Measurements from ENCODE around the gene ZNF496.

ZNF496 gene

GRCh38 chr1:247338723-247339275 is 7.1 kb upstream of the ZNF496 start:
- 95% methylated on average over 3 of the region's 3 CpGs for WGBS, 2 experiments
- Histone ChIP-seq H3K4me3 (ENCODE audit: insufficient read depth, low read depth, low read length) (no peak overlapping the region), H3K4me1 (ENCODE audit: control insufficient read depth, insufficient read depth, low read length) (peaks cover 24% of the 10 kb centered on the region), H3K9me3 (ENCODE audit: control insufficient read depth, low read length) (no peaks in the 10 kb centered on the region), H3K36me3 (ENCODE audit: control insufficient read depth, insufficient read depth, low read length) (no peaks in the 10 kb centered on the region), H3K27ac (ENCODE audit: insufficient read depth, low read depth, low read length, poor library complexity, severe bottlenecking) (no peak overlapping the region), H3K27me3 (ENCODE audit: control insufficient read depth, insufficient read depth, low read length, poor library complexity, severe bottlenecking) (no peaks in the 10 kb centered on the region)

- WGBS, 2 experiments, result 85 to 87% methylated on average over 11 of the region's 11 CpGs
- no peaks in the 10 kb centered on the region for H3K27me3 ChIP-seq (ENCODE audit: control insufficient read depth, insufficient read depth, low read length, poor library complexity, severe bottlenecking)
- H3K4me3 ChIP-seq (ENCODE audit: insufficient read depth, low read depth, low read length), result no peak overlapping the region
- H3K9me3 ChIP-seq (ENCODE audit: control insufficient read depth, low read length), result no peaks in the 10 kb centered on the region
- no peak overlapping the region for H3K27ac ChIP-seq (ENCODE audit: insufficient read depth, low read depth, low read length, poor library complexity, severe bottlenecking)
- no peaks in the 10 kb centered on the region for H3K36me3 ChIP-seq (ENCODE audit: control insufficient read depth, insufficient read depth, low read length)
- peaks cover 32% of the 10 kb centered on the region for H3K4me1 ChIP-seq (ENCODE audit: control insufficient read depth, insufficient read depth, low read length)
These were observed 6.3 kb upstream of the ZNF496 start for GRCh38 chr1:247337961-247338360.

GRCh38 chr1:247337250-247337746 is 5.6 kb upstream of the ZNF496 start:
- peaks cover 34% of the 10 kb centered on the region for H3K4me1 ChIP-seq (ENCODE audit: control insufficient read depth, insufficient read depth, low read length)
- WGBS, 2 experiments, result 89% methylated on average over 10 of the region's 10 CpGs

DNA sequence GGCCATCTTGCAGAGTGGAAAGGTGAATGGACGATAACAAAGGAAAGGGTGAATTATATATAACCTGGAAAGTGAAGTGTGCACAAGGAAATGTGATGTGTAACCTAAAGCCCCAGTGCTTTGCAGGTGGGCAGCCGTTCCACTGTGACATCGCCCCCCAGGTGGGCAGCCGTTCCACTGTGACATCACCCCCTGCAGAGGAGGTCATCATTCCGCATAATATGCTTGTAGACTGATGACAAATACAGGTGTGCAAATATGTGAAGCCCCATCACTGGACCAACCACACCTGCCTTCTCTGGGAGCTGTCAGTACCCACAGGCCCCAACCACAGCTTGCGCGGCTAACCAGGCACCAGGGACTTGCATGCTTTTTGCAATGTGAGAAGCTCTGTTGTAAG is 4.7 kb upstream of the ZNF496 start:
- no peaks in the 10 kb centered on the region for H3K9me3 ChIP-seq (ENCODE audit: control insufficient read depth, low read length)
- H3K4me1 ChIP-seq (ENCODE audit: control insufficient read depth, insufficient read depth, low read length), result peaks cover 34% of the 10 kb centered on the region
- WGBS, 2 experiments, result 88 to 91% methylated on average over 7 of the region's 7 CpGs
- H3K27ac ChIP-seq (ENCODE audit: insufficient read depth, low read depth, low read length, poor library complexity, severe bottlenecking), result no peak overlapping the region
- H3K36me3 ChIP-seq (ENCODE audit: control insufficient read depth, insufficient read depth, low read length), result no peaks in the 10 kb centered on the region
- H3K27me3 ChIP-seq (ENCODE audit: control insufficient read depth, insufficient read depth, low read length, poor library complexity, severe bottlenecking), result no peaks in the 10 kb centered on the region
- no peak overlapping the region for H3K4me3 ChIP-seq (ENCODE audit: insufficient read depth, low read depth, low read length)

More at GRCh38 chr1:247337250-247337746, 5.6 kb upstream of the ZNF496 start:
- no peaks in the 10 kb centered on the region for H3K9me3 ChIP-seq (ENCODE audit: control insufficient read depth, low read length)
- no peaks in the 10 kb centered on the region for H3K36me3 ChIP-seq (ENCODE audit: control insufficient read depth, insufficient read depth, low read length)
- no peak overlapping the region for H3K27ac ChIP-seq (ENCODE audit: insufficient read depth, low read depth, low read length, poor library complexity, severe bottlenecking)
- H3K27me3 ChIP-seq (ENCODE audit: control insufficient read depth, insufficient read depth, low read length, poor library complexity, severe bottlenecking), result no peaks in the 10 kb centered on the region
- no peak overlapping the region for H3K4me3 ChIP-seq (ENCODE audit: insufficient read depth, low read depth, low read length)

GRCh38 chr1:247335882-247336281 is 4.2 kb upstream of the ZNF496 start:
- Histone ChIP-seq H3K36me3 (ENCODE audit: control insufficient read depth, insufficient read depth, low read length) (no peaks in the 10 kb centered on the region), H3K27ac (ENCODE audit: insufficient read depth, low read depth, low read length, poor library complexity, severe bottlenecking) (no peak overlapping the region), H3K4me1 (ENCODE audit: control insufficient read depth, insufficient read depth, low read length) (peaks cover 34% of the 10 kb centered on the region), H3K4me3 (ENCODE audit: insufficient read depth, low read depth, low read length) (no peak overlapping the region), H3K9me3 (ENCODE audit: control insufficient read depth, low read length) (no peaks in the 10 kb centered on the region), H3K27me3 (ENCODE audit: control insufficient read depth, insufficient read depth, low read length, poor library complexity, severe bottlenecking) (no peaks in the 10 kb centered on the region)
- WGBS, 2 experiments, result 46 to 51% methylated on average over 11 of the region's 11 CpGs

GRCh38 chr1:247334378-247335133 is 2.9 kb upstream of the ZNF496 start:
- no peak overlapping the region for H3K27ac ChIP-seq (ENCODE audit: insufficient read depth, low read depth, low read length, poor library complexity, severe bottlenecking)
- peaks cover 34% of the 10 kb centered on the region for H3K4me1 ChIP-seq (ENCODE audit: control insufficient read depth, insufficient read depth, low read length)
- WGBS, 2 experiments, result 90 to 91% methylated on average over 11 of the region's 11 CpGs
- H3K4me3 ChIP-seq (ENCODE audit: insufficient read depth, low read depth, low read length), result no peak overlapping the region
- H3K36me3 ChIP-seq (ENCODE audit: control insufficient read depth, insufficient read depth, low read length), result no peaks in the 10 kb centered on the region
- H3K27me3 ChIP-seq (ENCODE audit: control insufficient read depth, insufficient read depth, low read length, poor library complexity, severe bottlenecking), result no peaks in the 10 kb centered on the region
- no peaks in the 10 kb centered on the region for H3K9me3 ChIP-seq (ENCODE audit: control insufficient read depth, low read length)

DNA sequence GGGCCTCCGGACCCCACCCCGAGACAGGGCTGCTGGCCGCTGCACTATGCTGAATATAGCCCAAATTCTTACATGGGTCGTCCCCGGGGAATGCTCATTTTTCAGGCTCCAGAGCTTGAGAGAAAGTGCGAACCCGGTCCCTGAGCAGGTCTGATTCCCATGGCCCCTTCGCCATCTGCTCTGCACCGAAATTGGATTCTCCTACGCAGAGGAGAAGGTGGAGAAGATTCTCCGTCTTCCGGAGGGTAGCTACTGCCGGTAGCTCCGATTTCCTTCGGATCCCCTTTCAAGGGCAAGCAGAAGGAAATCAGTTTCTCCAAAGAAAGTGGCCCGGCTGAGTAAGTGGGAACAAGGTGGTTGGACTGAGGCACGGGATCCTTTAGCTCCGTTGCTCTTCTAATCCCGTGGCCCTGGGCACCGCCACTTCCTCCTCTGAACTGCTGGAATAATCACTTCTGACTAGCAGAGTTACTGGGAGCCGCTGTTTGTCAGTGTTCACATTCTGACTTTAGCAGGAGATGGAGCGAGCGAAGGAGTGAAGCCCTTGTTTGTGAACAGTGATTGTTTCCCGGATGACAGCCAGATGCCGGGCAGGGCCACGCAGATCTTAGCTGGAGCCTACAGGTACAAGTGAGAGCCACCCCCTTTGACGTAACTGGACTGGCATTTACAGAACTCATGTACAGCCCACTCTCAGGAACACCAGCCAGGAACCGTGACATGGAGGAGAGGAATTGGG is 1.1 kb upstream of the ZNF496 start:
- H3K36me3 ChIP-seq (ENCODE audit: control insufficient read depth, insufficient read depth, low read length), result peaks cover 6% of the 10 kb centered on the region
- H3K4me1 ChIP-seq (ENCODE audit: control insufficient read depth, insufficient read depth, low read length), result peaks cover 33% of the 10 kb centered on the region
- WGBS, 2 experiments, result 10 to 12% methylated on average over 28 of the region's 28 CpGs
- H3K27ac ChIP-seq (ENCODE audit: insufficient read depth, low read depth, low read length, poor library complexity, severe bottlenecking), result peak overlapping the region; percentile 40
- H3K4me3 ChIP-seq (ENCODE audit: insufficient read depth, low read depth, low read length), result peak overlapping the region; percentile 73
- H3K9me3 ChIP-seq (ENCODE audit: control insufficient read depth, low read length), result no peaks in the 10 kb centered on the region
- H3K27me3 ChIP-seq (ENCODE audit: control insufficient read depth, insufficient read depth, low read length, poor library complexity, severe bottlenecking), result no peaks in the 10 kb centered on the region

DNA sequence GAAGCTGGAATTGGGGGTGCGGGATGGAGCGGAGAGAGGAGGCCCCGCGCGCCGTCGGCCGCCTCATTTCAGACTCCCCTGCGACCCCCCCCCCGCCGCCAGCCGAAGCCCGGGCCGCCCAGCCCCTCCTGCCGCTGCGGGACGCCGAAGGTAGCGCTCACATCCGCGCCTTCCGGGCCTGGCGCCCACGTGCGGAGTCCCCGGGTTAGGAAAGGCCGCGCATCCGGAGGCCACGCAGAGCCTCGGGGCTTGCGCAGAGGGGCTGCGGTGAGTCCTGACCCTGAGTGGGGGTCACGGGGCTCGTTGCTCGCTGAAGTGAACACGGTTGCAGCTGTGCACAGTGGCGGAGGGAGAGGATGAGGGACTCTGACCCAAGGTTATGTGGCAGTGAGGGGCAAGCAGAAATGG is 552 bp upstream of the ZNF496 start:
- WGBS, 2 experiments, result 0 to 1% methylated on average over 38 of the region's 38 CpGs

GRCh38 chr1:247331172-247331524 is 519 bp downstream of the ZNF496 start:
- Histone ChIP-seq H3K27ac (ENCODE audit: insufficient read depth, low read depth, low read length, poor library complexity, severe bottlenecking) (peak overlapping the region; percentile 74), H3K9me3 (ENCODE audit: control insufficient read depth, low read length) (no peaks in the 10 kb centered on the region), H3K27me3 (ENCODE audit: control insufficient read depth, insufficient read depth, low read length, poor library complexity, severe bottlenecking) (no peaks in the 10 kb centered on the region), H3K36me3 (ENCODE audit: control insufficient read depth, insufficient read depth, low read length) (peaks cover 22% of the 10 kb centered on the region), H3K4me1 (ENCODE audit: control insufficient read depth, insufficient read depth, low read length) (peaks cover 30% of the 10 kb centered on the region), H3K4me3 (ENCODE audit: insufficient read depth, low read depth, low read length) (peak overlapping the region; percentile 73)
- WGBS, 2 experiments, result 0% methylated on average over 36 of the region's 36 CpGs

More for the DNA sequence above, 552 bp upstream of the ZNF496 start:
- Histone ChIP-seq H3K36me3 (ENCODE audit: control insufficient read depth, insufficient read depth, low read length) (peaks cover 11% of the 10 kb centered on the region), H3K4me1 (ENCODE audit: control insufficient read depth, insufficient read depth, low read length) (peaks cover 30% of the 10 kb centered on the region), H3K27me3 (ENCODE audit: control insufficient read depth, insufficient read depth, low read length, poor library complexity, severe bottlenecking) (no peaks in the 10 kb centered on the region), H3K4me3 (ENCODE audit: insufficient read depth, low read depth, low read length) (peak overlapping the region; percentile 73), H3K9me3 (ENCODE audit: control insufficient read depth, low read length) (no peaks in the 10 kb centered on the region), H3K27ac (ENCODE audit: insufficient read depth, low read depth, low read length, poor library complexity, severe bottlenecking) (peak overlapping the region; percentile 70)

DNA sequence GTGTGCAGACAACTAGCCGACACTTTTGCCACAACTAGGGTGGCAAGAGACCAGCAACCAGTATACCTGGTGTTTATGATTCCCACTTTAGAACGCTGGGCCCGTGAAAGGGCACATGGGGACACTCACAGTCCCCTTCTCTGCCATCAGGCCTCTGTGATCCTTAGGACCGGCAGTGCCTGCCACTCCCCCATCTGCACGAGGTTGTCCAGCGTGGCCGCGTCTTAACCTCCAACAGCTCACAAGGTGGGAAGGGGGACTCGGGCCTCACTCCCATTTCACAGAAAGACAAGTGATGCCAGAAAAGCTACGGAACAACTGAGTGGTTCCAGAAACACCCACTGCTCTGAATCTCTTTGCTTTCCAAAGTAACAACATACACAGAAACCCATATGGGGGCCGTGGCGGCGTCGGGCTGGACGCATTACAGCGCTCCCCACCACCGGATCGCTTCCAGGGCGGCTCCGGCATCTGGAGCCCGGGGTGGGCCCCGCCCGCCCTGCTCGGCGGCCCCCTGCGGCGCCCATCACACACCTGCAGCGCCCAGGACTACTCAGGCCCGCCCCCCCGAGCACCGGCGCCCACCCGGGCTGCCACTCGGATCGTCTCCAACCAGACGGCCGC is 1.0 kb downstream of the ZNF496 start:
- H3K36me3 ChIP-seq (ENCODE audit: control insufficient read depth, insufficient read depth, low read length), result peaks cover 23% of the 10 kb centered on the region
- H3K4me3 ChIP-seq (ENCODE audit: insufficient read depth, low read depth, low read length), result peak overlapping the region; percentile 73
- peaks cover 28% of the 10 kb centered on the region for H3K4me1 ChIP-seq (ENCODE audit: control insufficient read depth, insufficient read depth, low read length)
- H3K27me3 ChIP-seq (ENCODE audit: control insufficient read depth, insufficient read depth, low read length, poor library complexity, severe bottlenecking), result no peaks in the 10 kb centered on the region
- no peaks in the 10 kb centered on the region for H3K9me3 ChIP-seq (ENCODE audit: control insufficient read depth, low read length)
- WGBS, 2 experiments, result 8 to 10% methylated on average over 37 of the region's 37 CpGs
- H3K27ac ChIP-seq (ENCODE audit: insufficient read depth, low read depth, low read length, poor library complexity, severe bottlenecking), result no peak overlapping the region
